ENCODE results near the gene C9orf78. TPM values are rescaled to one million over a fixed set of nuclear protein-coding genes. Genes with fewer than 3 reads are reported as not detected.

The C9orf78 gene
- total RNA-seq, 1 donor from 2014 or later: 46.1 TPM

DNA sequence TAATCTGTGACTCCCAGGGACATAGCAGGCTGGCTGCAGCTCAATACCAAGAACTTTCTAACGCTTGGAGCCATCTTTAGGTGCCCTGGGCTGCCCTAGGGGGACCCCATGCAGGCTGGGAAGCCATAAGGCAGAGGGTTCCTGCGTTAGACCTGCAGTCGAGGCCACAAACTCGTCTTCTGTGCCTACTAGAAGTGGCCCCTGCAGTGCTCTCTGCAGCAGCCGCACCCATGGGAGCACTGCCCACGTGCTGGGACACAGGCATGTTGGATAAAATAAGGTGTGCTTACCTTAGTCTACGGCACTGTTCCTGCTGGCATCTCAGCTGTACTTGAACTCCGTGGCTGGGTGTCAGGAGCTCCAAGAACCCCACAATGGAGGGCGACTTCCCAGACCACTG, 22.7 kb downstream of the C9orf78 start:
- peaks cover 29% of the 10 kb centered on the region for H3K4me1 Mint-ChIP-seq (ENCODE audit: low read depth, unreplicated experiment)
- TF ChIP-seq CTCF (IDR thresholded peaks at IDR 0.05; ENCODE audit: partially characterized antibody, unreplicated experiment): no peak
- H3K27me3 Mint-ChIP-seq (ENCODE audit: unreplicated experiment): no peaks in the 10 kb centered on the region
- no peaks in the 10 kb centered on the region for H3K36me3 Mint-ChIP-seq (ENCODE audit: unreplicated experiment)
- no peak overlapping the region for H3K4me3 Mint-ChIP-seq (ENCODE audit: unreplicated experiment)
- no peak overlapping the region for H3K27ac Mint-ChIP-seq (ENCODE audit: unreplicated experiment)
- peaks cover 9% of the 10 kb centered on the region for H3K9me3 Mint-ChIP-seq (ENCODE audit: unreplicated experiment)
- DNase-seq: no peak

DNA sequence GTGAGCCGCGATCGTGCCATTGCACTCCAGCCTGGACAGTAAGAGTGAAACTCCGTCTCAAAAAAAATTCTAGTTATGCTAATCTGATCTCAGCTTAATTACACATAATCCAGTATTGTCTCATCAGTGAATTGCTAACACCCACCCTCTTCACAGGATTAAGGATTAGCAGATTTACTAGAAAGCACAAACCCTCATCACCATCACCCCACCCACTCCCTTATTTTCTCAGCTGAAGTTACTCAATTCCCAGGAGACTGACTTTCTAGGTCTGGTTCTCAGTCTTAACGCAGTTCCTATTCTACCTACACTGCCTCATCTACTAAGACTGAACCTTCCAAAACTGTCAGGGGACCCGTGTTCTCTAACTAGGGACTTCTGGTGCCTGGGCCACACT, 23.1 kb downstream of the C9orf78 start:
- H3K27ac Mint-ChIP-seq (ENCODE audit: unreplicated experiment): no peak overlapping the region
- no peak for DNase-seq
- no peak overlapping the region for H3K4me3 Mint-ChIP-seq (ENCODE audit: unreplicated experiment)
- peaks cover 4% of the 10 kb centered on the region for H3K36me3 Mint-ChIP-seq (ENCODE audit: unreplicated experiment)
- H3K27me3 Mint-ChIP-seq (ENCODE audit: unreplicated experiment): no peaks in the 10 kb centered on the region
- H3K9me3 Mint-ChIP-seq (ENCODE audit: unreplicated experiment): peaks cover 9% of the 10 kb centered on the region
- no peak for TF ChIP-seq CTCF (IDR thresholded peaks at IDR 0.05; ENCODE audit: partially characterized antibody, unreplicated experiment)
- H3K4me1 Mint-ChIP-seq (ENCODE audit: low read depth, unreplicated experiment): peaks cover 29% of the 10 kb centered on the region

- peaks cover 4% of the 10 kb centered on the region for H3K9me3 Mint-ChIP-seq (ENCODE audit: unreplicated experiment)
- H3K27me3 Mint-ChIP-seq (ENCODE audit: unreplicated experiment): no peaks in the 10 kb centered on the region
- DNase-seq: no peak
- H3K27ac Mint-ChIP-seq (ENCODE audit: unreplicated experiment): peak overlapping the region; percentile 6
- no peak for TF ChIP-seq CTCF (IDR thresholded peaks at IDR 0.05; ENCODE audit: partially characterized antibody, unreplicated experiment)
- no peak overlapping the region for H3K4me3 Mint-ChIP-seq (ENCODE audit: unreplicated experiment)
- H3K4me1 Mint-ChIP-seq (ENCODE audit: low read depth, unreplicated experiment): peaks cover 29% of the 10 kb centered on the region
- H3K36me3 Mint-ChIP-seq (ENCODE audit: unreplicated experiment): peaks cover 12% of the 10 kb centered on the region
Observed at GRCh38 chr9:129810788-129811187, 24.3 kb downstream of the C9orf78 start.

DNA sequence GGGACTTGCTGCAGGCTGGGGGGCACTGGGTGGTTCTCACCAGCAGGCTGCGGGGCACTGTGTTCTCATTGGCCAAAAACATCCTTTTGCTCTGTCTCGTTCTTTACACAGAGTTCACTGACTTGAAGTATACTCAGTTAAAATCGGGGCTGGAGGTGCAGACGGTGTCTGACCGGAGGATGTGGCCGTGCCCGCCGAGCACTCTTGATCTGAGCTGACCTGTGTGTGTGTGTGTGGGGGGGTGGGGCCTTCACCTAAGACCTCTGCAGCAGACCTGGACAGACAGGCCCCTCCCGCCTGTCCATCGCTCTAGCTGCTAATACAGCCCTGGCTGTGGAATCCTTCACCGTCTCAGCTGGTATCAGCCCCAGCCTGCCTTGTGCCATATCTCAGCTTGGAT, 25.0 kb downstream of the C9orf78 start:
- peaks cover 14% of the 10 kb centered on the region for H3K36me3 Mint-ChIP-seq (ENCODE audit: unreplicated experiment)
- H3K4me1 Mint-ChIP-seq (ENCODE audit: low read depth, unreplicated experiment): peaks cover 29% of the 10 kb centered on the region
- TF ChIP-seq CTCF (IDR thresholded peaks at IDR 0.05; ENCODE audit: partially characterized antibody, unreplicated experiment): no peak
- H3K27ac Mint-ChIP-seq (ENCODE audit: unreplicated experiment): peak overlapping the region; percentile 55
- H3K27me3 Mint-ChIP-seq (ENCODE audit: unreplicated experiment): no peaks in the 10 kb centered on the region
- peaks cover 3% of the 10 kb centered on the region for H3K9me3 Mint-ChIP-seq (ENCODE audit: unreplicated experiment)
- DNase-seq: no peak
- H3K4me3 Mint-ChIP-seq (ENCODE audit: unreplicated experiment): peak overlapping the region; percentile 25

DNA sequence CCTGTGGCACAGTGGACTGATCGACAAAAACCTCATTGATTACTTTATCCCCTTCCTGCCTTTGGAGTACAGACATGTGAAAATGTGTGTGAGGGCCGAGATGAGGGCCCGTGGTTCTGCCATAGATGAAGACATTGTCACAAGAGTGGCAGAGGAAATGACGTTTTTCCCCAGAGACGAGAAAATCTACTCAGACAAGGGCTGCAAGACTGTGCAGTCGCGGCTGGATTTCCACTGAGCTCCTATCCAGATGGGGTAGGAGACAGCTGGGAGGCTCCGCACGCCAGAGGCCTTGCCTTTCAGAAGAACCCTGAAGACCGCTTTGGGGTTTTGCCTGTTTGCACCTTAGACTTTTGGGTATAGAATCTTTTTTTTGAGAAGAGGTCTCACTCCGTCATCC, 25.7 kb downstream of the C9orf78 start:
- H3K27ac Mint-ChIP-seq (ENCODE audit: unreplicated experiment): peak overlapping the region; percentile 84
- H3K36me3 Mint-ChIP-seq (ENCODE audit: unreplicated experiment): peaks cover 14% of the 10 kb centered on the region
- TF ChIP-seq CTCF (IDR thresholded peaks at IDR 0.05; ENCODE audit: partially characterized antibody, unreplicated experiment): no peak

More for the DNA sequence above, 25.7 kb downstream of the C9orf78 start:
- Mint-ChIP-seq H3K9me3 (ENCODE audit: unreplicated experiment) (peaks cover 2% of the 10 kb centered on the region), H3K4me3 (ENCODE audit: unreplicated experiment) (peak overlapping the region; percentile 61), H3K4me1 (ENCODE audit: low read depth, unreplicated experiment) (peaks cover 29% of the 10 kb centered on the region), H3K27me3 (ENCODE audit: unreplicated experiment) (no peaks in the 10 kb centered on the region)
- peak; percentile 35 for DNase-seq

Measured in glutamatergic neuron (in vitro differentiated cells).